Gastroesophageal sphincter (tissue), 3 donors: Measurements from ENCODE around the gene SPACA7.

ENCODE experiments used
- EP300 ChIP-seq: sonication (generic); formaldehyde crosslinking; IDR thresholded peaks from one replicate; pipeline ENCODE4 v1.6.1; 2017; ENCODE audit warnings: antibody characterized with exemption, mild to moderate bottlenecking
- POLR2A ChIP-seq, 2 donors: fragments of 450-650 bp; IDR thresholded peaks; one replicate each; pipeline ENCODE4 v1.6.1; 2017; ENCODE audit warnings: antibody characterized with exemption in 2 of 2, mild to moderate bottlenecking in 2 of 2, moderate library complexity in 1 of 2
- POLR2AphosphoS5 ChIP-seq: sonication (generic); formaldehyde crosslinking; IDR thresholded peaks from one replicate; pipeline ENCODE4 v1.6.1; 2017; ENCODE audit warnings: antibody characterized with exemption
- TF ChIP-seq, protein P1 (sequence below), 4 experiments: fragments of 200-600 bp in 2 of 4; fragments of 450-650 bp in 2 of 4; sonication (generic) in 1 of 4; IDR thresholded peaks; one replicate each; pipeline ENCODE4 v1.5.1; 2017 to 2019; ENCODE audit warnings: antibody characterized with exemption in 4 of 4, mild to moderate bottlenecking in 2 of 4, moderate library complexity in 2 of 4

DNA sequence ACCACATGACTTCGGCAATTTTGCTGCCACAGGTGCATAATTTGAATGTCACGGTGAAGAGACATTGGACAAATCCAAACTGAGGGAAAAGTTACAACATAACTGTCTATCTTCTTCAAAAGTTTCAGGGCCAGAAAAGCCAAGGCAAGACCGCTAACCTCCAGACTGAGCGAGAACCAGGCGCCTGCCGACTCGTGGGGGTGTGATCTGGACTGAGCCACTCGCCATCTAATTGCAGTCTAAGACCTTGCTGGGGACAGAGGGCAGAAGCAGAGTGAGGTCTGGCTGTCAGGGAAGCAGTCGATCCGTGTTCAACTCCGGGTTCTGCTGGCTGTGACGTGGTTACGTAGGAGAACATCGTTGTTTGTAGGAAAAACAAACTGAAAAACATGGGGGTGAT is 88.6 kb downstream of the SPACA7 start:
- TF ChIP-seq, protein P1, sequence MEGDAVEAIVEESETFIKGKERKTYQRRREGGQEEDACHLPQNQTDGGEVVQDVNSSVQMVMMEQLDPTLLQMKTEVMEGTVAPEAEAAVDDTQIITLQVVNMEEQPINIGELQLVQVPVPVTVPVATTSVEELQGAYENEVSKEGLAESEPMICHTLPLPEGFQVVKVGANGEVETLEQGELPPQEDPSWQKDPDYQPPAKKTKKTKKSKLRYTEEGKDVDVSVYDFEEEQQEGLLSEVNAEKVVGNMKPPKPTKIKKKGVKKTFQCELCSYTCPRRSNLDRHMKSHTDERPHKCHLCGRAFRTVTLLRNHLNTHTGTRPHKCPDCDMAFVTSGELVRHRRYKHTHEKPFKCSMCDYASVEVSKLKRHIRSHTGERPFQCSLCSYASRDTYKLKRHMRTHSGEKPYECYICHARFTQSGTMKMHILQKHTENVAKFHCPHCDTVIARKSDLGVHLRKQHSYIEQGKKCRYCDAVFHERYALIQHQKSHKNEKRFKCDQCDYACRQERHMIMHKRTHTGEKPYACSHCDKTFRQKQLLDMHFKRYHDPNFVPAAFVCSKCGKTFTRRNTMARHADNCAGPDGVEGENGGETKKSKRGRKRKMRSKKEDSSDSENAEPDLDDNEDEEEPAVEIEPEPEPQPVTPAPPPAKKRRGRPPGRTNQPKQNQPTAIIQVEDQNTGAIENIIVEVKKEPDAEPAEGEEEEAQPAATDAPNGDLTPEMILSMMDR (IDR thresholded peaks at IDR 0.05) = no peak
- TF ChIP-seq EP300 (no peak), POLR2A (IDR thresholded peaks at IDR 0.05) (no peak), POLR2AphosphoS5 (no peak)
